Neural progenitor cell (in vitro differentiated cells): ENCODE data around the gene CPNE4.

Source experiments
- CTCF ChIP-seq: fragments of 200-600 bp; sonication (generic); IDR thresholded peaks from 2 replicates; pipeline ENCODE4 v1.5.1; 2017; ENCODE audit warnings: antibody characterized with exemption, mild to moderate bottlenecking
- EZH2 ChIP-seq: fragments of 200-600 bp; sonication (generic); IDR thresholded peaks from 2 replicates; pipeline ENCODE4 v1.6.1; 2017; ENCODE audit warnings: antibody characterized with exemption, mild to moderate bottlenecking, moderate library complexity

- TF ChIP-seq CTCF = no peak
- no peak for TF ChIP-seq EZH2
These were observed 222.4 kb downstream of the CPNE4 start for GRCh38 chr3:131812433-131812832.
